B cell (primary cell): Measurements from ENCODE around the gene AVPI1.
"Not testable (repeated sequence)": the region's sequence is repeated elsewhere in the genome, so short reads cannot be mapped to it uniquely, and the experiment has no call there.

Experiments
- CTCF ChIP-seq: fragments of 200-600 bp; IDR thresholded peaks from one replicate; pipeline ENCODE4 v1.8.0; 2022; ENCODE audit warnings: antibody characterized with exemption, mild to moderate bottlenecking
- EZH2 ChIP-seq: IDR thresholded peaks from 2 replicates; pipeline ENCODE4 v1.6.1; 2012; ENCODE audit warnings: borderline replicate concordance, low read depth, mild to moderate bottlenecking, moderate library complexity, low read length; ENCODE audit not compliant: insufficient read depth, poor library complexity, severe bottlenecking

- TF ChIP-seq CTCF, EZH2: not testable (repeated sequence)
Observed at GRCh38 chr10:97649405-97649750, 37.7 kb downstream of the AVPI1 start.
